Measurements from ENCODE around the gene BRD3OS.

The BRD3OS gene

GRCh38 chr9:134007571-134007970, 17.7 kb upstream of the BRD3OS start:
- H3K9ac ChIP-seq (ENCODE audit: low read length): no peak overlapping the region
- no peak overlapping the region for H3K4me3 ChIP-seq (ENCODE audit: low read length)
- H3K36me3 ChIP-seq (replicated peaks; ENCODE audit: low read depth, low read length): no peaks in the 10 kb centered on the region
- no peak overlapping the region for H2AFZ ChIP-seq (ENCODE audit: low read depth, low read length)
- H3K79me2 ChIP-seq (ENCODE audit: low read length): no peaks in the 10 kb centered on the region
- no peaks in the 10 kb centered on the region for H3K4me1 ChIP-seq (ENCODE audit: low read length)
- H3K4me2 ChIP-seq (ENCODE audit: low read length): no peak overlapping the region
- no peaks in the 10 kb centered on the region for H3K9me3 ChIP-seq (ENCODE audit: insufficient read depth, low read length)
- H4K20me1 ChIP-seq (ENCODE audit: insufficient read depth, low read length): no peaks in the 10 kb centered on the region
- TF ChIP-seq EZH2phosphoT487 (IDR thresholded peaks at IDR 0.05; ENCODE audit: low read depth): no peak
- TF ChIP-seq CTCF (IDR thresholded peaks at IDR 0.05; ENCODE audit: low read depth, low read length): no peak
- peaks cover 12% of the 10 kb centered on the region; the same call in 1 of the 2 replicates for H3K27me3 ChIP-seq (ENCODE audit: low read depth, low read length)
- no peak overlapping the region for H3K27ac ChIP-seq (ENCODE audit: low read length)

- Histone ChIP-seq H3K4me1 (ENCODE audit: low read length) (no peaks in the 10 kb centered on the region), H3K9me3 (ENCODE audit: insufficient read depth, low read length) (no peaks in the 10 kb centered on the region), H3K4me3 (ENCODE audit: low read length) (no peak overlapping the region), H3K27me3 (ENCODE audit: low read depth, low read length) (peaks cover 12% of the 10 kb centered on the region; the same call in 1 of the 2 replicates), H4K20me1 (ENCODE audit: insufficient read depth, low read length) (no peaks in the 10 kb centered on the region), H3K79me2 (ENCODE audit: low read length) (no peaks in the 10 kb centered on the region), H3K27ac (ENCODE audit: low read length) (no peak overlapping the region), H3K4me2 (ENCODE audit: low read length) (no peak overlapping the region), H3K36me3 (replicated peaks; ENCODE audit: low read depth, low read length) (no peaks in the 10 kb centered on the region), H2AFZ (ENCODE audit: low read depth, low read length) (no peak overlapping the region), H3K9ac (ENCODE audit: low read length) (no peak overlapping the region)
- no peak for TF ChIP-seq EZH2phosphoT487 (IDR thresholded peaks at IDR 0.05; ENCODE audit: low read depth)
- no peak for TF ChIP-seq CTCF (IDR thresholded peaks at IDR 0.05; ENCODE audit: low read depth, low read length)
These were observed 14.7 kb upstream of the BRD3OS start for GRCh38 chr9:134010310-134011173.

GRCh38 chr9:134011401-134011800, 13.9 kb upstream of the BRD3OS start:
- H3K9me3 ChIP-seq (ENCODE audit: insufficient read depth, low read length): no peaks in the 10 kb centered on the region
- H3K79me2 ChIP-seq (ENCODE audit: low read length): no peaks in the 10 kb centered on the region
- no peak overlapping the region for H3K4me3 ChIP-seq (ENCODE audit: low read length)
- no peaks in the 10 kb centered on the region for H3K36me3 ChIP-seq (replicated peaks; ENCODE audit: low read depth, low read length)
- no peak overlapping the region for H3K9ac ChIP-seq (ENCODE audit: low read length)
- H3K27ac ChIP-seq (ENCODE audit: low read length): no peak overlapping the region
- H2AFZ ChIP-seq (ENCODE audit: low read depth, low read length): no peak overlapping the region
- no peak overlapping the region for H3K4me2 ChIP-seq (ENCODE audit: low read length)
- no peaks in the 10 kb centered on the region for H4K20me1 ChIP-seq (ENCODE audit: insufficient read depth, low read length)
- no peaks in the 10 kb centered on the region for H3K4me1 ChIP-seq (ENCODE audit: low read length)
- TF ChIP-seq EZH2phosphoT487 (IDR thresholded peaks at IDR 0.05; ENCODE audit: low read depth): no peak
- no peak for TF ChIP-seq CTCF (IDR thresholded peaks at IDR 0.05; ENCODE audit: low read depth, low read length)
- H3K27me3 ChIP-seq (ENCODE audit: low read depth, low read length): peaks cover 12% of the 10 kb centered on the region; the same call in 1 of the 2 replicates

GRCh38 chr9:134014946-134015345, 10.3 kb upstream of the BRD3OS start:
- H2AFZ ChIP-seq (ENCODE audit: low read depth, low read length): no peak overlapping the region
- no peaks in the 10 kb centered on the region for H3K36me3 ChIP-seq (replicated peaks; ENCODE audit: low read depth, low read length)
- TF ChIP-seq CTCF (IDR thresholded peaks at IDR 0.05; ENCODE audit: low read depth, low read length): no peak
- TF ChIP-seq EZH2phosphoT487 (IDR thresholded peaks at IDR 0.05; ENCODE audit: low read depth): no peak
- no peaks in the 10 kb centered on the region for H3K79me2 ChIP-seq (ENCODE audit: low read length)
- H3K4me1 ChIP-seq (ENCODE audit: low read length): no peaks in the 10 kb centered on the region
- H4K20me1 ChIP-seq (ENCODE audit: insufficient read depth, low read length): no peaks in the 10 kb centered on the region
- H3K9ac ChIP-seq (ENCODE audit: low read length): no peak overlapping the region
- H3K4me2 ChIP-seq (ENCODE audit: low read length): no peak overlapping the region
- no peak overlapping the region for H3K4me3 ChIP-seq (ENCODE audit: low read length)
- H3K27me3 ChIP-seq (ENCODE audit: low read depth, low read length): no peaks in the 10 kb centered on the region
- no peaks in the 10 kb centered on the region for H3K9me3 ChIP-seq (ENCODE audit: insufficient read depth, low read length)
- no peak overlapping the region for H3K27ac ChIP-seq (ENCODE audit: low read length)

Measured in OCI-LY3 (cell line).